Loucy (cell line): ENCODE results near the gene SAP30BP.

ENCODE experiments used
- H2AFZ ChIP-seq: fragments of 200-600 bp; sonication (generic); 2 replicates; pipeline ENCODE4 v1.6.0; 2016; ENCODE audit warnings: antibody characterized with exemption, mild to moderate bottlenecking, low read length, moderate library complexity
- H3F3A ChIP-seq: fragments of 200-600 bp; 2 replicates; pipeline ENCODE4 v1.6.0; 2016; ENCODE audit warnings: antibody characterized with exemption, low read depth, mild to moderate bottlenecking
- H3K27me3 ChIP-seq: fragments of 200-600 bp; sonication (generic); 2 replicates; pipeline ENCODE4 v1.6.1; 2014; ENCODE audit warnings: low read length, mild to moderate bottlenecking; ENCODE audit not compliant: insufficient read depth, poor library complexity, severe bottlenecking
- H3K36me3 ChIP-seq: fragments of 200-600 bp; sonication (generic); 2 replicates; pipeline ENCODE4 v1.6.1; 2016; ENCODE audit warnings: low read length; ENCODE audit not compliant: insufficient read depth
- H3K4me1 ChIP-seq: fragments of 200-600 bp; sonication (generic); 2 replicates; pipeline ENCODE4 v1.5.1; 2014; ENCODE audit warnings: low read length, mild to moderate bottlenecking; ENCODE audit not compliant: insufficient read depth, poor library complexity, severe bottlenecking
- H3K4me2 ChIP-seq: fragments of 200-600 bp; sonication (generic); 2 replicates; pipeline ENCODE4 v1.6.0; 2014; ENCODE audit warnings: antibody characterized with exemption, low read length, low read depth, mild to moderate bottlenecking; ENCODE audit not compliant: poor library complexity, severe bottlenecking
- H3K4me3 ChIP-seq: fragments of 200-600 bp; sonication (generic); 2 replicates; pipeline ENCODE4 v1.5.1; 2014; ENCODE audit warnings: low read length, mild to moderate bottlenecking, mixed read lengths; ENCODE audit not compliant: poor library complexity, severe bottlenecking
- H3K79me2 ChIP-seq: fragments of 200-600 bp; sonication (generic); 2 replicates; pipeline ENCODE4 v1.6.1; 2014; ENCODE audit warnings: low read length; ENCODE audit not compliant: insufficient read depth
- H3K9ac ChIP-seq: fragments of 200-600 bp; sonication (generic); 2 replicates; pipeline ENCODE4 v1.6.0; 2014; ENCODE audit warnings: mild to moderate bottlenecking, low read depth, low read length, moderate library complexity; ENCODE audit not compliant: poor library complexity, severe bottlenecking
- H3K9me2 ChIP-seq: fragments of 200-600 bp; sonication (generic); replicated peaks from 2 replicates; pipeline ENCODE4 v1.6.1; 2016; ENCODE audit warnings: low read depth, low read length, mixed read lengths
- H3K9me3 ChIP-seq: fragments of 200-600 bp; sonication (generic); 2 replicates; pipeline ENCODE4 v1.6.1; 2014; ENCODE audit warnings: mild to moderate bottlenecking, antibody characterized with exemption, low read length, low read depth; ENCODE audit not compliant: insufficient read depth
- H4K20me1 ChIP-seq: fragments of 200-600 bp; sonication (generic); 2 replicates; pipeline ENCODE4 v1.6.0; 2014; ENCODE audit warnings: antibody characterized with exemption, low read length, mild to moderate bottlenecking; ENCODE audit not compliant: insufficient read depth, poor library complexity, severe bottlenecking
- EZH2phosphoT487 ChIP-seq: fragments of 200-600 bp; IDR thresholded peaks from 2 replicates; pipeline ENCODE4 v1.6.1; 2018; ENCODE audit warnings: antibody characterized with exemption, mild to moderate bottlenecking, moderate library complexity, borderline replicate concordance
- TF ChIP-seq, protein P1 (sequence below): fragments of 200-600 bp; sonication (generic); conservative IDR thresholded peaks from 2 replicates; pipeline ENCODE4 v1.5.1; 2014; ENCODE audit warnings: mild to moderate bottlenecking, antibody characterized with exemption, low read length

The SAP30BP gene

DNA sequence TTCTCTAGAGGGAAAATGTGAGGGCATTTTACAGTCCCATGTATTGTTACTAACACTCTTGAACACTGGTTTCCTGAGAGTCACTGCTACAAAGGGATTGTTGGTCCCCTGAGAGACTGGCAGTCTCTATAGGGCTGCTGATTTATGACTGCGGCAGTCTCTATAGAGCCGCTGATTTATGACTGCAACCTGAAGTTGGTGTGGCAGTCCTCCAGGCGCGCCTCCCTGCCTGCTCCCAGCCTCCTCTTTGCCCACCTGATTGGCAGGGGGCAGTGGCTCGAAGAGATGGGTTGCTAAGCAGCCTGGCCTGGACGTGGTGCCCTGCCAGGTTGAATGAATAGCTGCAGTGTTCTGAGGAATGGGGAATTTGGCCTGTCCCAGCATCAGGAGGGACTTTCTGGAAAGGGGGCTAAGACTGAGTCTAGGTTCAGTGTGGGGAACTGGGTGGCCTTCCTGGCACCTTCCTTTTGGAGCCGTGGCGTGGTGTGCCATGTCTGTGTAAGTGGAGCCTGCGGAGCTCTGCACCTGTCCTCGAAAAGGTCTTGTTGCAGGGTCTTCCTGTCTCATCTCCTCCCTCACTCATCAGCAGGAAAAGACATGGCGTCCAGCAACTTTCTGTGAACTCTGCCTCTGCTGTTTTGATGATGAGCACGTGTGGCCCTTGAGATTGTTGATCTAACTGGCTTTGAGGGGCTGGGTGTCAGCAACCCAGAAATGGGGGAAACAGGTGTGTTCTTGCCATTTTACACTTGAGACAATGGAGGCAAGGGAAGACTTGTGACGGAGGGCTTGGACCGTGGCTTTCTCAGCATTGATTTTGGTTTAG is 24.9 kb downstream of the SAP30BP start:
- Histone ChIP-seq H3K79me2 (peaks cover 51% of the 10 kb centered on the region; the same call in 1 of the 2 replicates), H3K9ac (no peak overlapping the region), H3K9me2 (no peaks in the 10 kb centered on the region), H3K36me3 (peaks cover 48% of the 10 kb centered on the region; the same call in 1 of the 2 replicates), H2AFZ (no peak overlapping the region), H3K9me3 (no peaks in the 10 kb centered on the region), H3K4me3 (peak overlapping the region; percentile 43), H4K20me1 (peaks cover 6% of the 10 kb centered on the region), H3K4me2 (peak overlapping the region; percentile 64), H3F3A (peaks cover 6% of the 10 kb centered on the region), H3K4me1 (peaks cover 52% of the 10 kb centered on the region), H3K27me3 (no peaks in the 10 kb centered on the region)
- TF ChIP-seq, protein P1, sequence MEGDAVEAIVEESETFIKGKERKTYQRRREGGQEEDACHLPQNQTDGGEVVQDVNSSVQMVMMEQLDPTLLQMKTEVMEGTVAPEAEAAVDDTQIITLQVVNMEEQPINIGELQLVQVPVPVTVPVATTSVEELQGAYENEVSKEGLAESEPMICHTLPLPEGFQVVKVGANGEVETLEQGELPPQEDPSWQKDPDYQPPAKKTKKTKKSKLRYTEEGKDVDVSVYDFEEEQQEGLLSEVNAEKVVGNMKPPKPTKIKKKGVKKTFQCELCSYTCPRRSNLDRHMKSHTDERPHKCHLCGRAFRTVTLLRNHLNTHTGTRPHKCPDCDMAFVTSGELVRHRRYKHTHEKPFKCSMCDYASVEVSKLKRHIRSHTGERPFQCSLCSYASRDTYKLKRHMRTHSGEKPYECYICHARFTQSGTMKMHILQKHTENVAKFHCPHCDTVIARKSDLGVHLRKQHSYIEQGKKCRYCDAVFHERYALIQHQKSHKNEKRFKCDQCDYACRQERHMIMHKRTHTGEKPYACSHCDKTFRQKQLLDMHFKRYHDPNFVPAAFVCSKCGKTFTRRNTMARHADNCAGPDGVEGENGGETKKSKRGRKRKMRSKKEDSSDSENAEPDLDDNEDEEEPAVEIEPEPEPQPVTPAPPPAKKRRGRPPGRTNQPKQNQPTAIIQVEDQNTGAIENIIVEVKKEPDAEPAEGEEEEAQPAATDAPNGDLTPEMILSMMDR: no peak
- no peak for TF ChIP-seq EZH2phosphoT487

DNA sequence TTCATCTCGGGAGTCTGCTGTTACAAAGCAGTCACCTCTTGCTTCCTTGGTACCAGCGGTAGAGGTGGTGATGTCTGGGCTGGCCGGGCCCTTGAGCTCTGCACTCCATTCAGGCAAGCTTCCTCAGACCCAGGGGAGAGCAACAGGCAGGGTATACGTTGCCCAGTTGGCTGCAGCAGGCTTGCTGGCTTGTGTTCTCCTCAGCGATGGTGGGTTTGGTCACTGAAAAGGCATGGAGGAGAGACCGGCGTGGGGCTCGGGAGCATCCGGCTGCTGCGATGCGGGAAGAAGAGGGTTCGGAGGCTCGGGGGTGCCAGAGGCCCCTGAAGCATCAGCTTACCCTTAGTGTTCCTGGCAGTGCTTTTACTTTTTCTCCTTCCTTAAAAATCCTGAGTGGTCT is 25.8 kb downstream of the SAP30BP start:
- Histone ChIP-seq H3K9me2 (no peaks in the 10 kb centered on the region), H3K4me1 (peaks cover 45% of the 10 kb centered on the region), H2AFZ (no peak overlapping the region), H3K4me3 (no peak overlapping the region), H3K9me3 (no peaks in the 10 kb centered on the region), H3K79me2 (peaks cover 42% of the 10 kb centered on the region; the same call in 1 of the 2 replicates), H4K20me1 (peaks cover 8% of the 10 kb centered on the region), H3K4me2 (no peak overlapping the region), H3F3A (peaks cover 6% of the 10 kb centered on the region), H3K27me3 (no peaks in the 10 kb centered on the region), H3K9ac (no peak overlapping the region), H3K36me3 (peaks cover 57% of the 10 kb centered on the region; the same call in 1 of the 2 replicates)
- TF ChIP-seq, protein P1: no peak
- TF ChIP-seq EZH2phosphoT487: no peak

- Histone ChIP-seq H3K9me2 (no peaks in the 10 kb centered on the region), H2AFZ (no peak overlapping the region), H3K27me3 (no peaks in the 10 kb centered on the region), H3F3A (peaks cover 6% of the 10 kb centered on the region), H4K20me1 (peaks cover 6% of the 10 kb centered on the region), H3K9me3 (no peaks in the 10 kb centered on the region), H3K4me1 (peaks cover 37% of the 10 kb centered on the region), H3K36me3 (peaks cover 65% of the 10 kb centered on the region; the same call in 1 of the 2 replicates), H3K4me3 (no peak overlapping the region), H3K4me2 (no peak overlapping the region), H3K9ac (no peak overlapping the region), H3K79me2 (peaks cover 36% of the 10 kb centered on the region; the same call in 1 of the 2 replicates)
- no peak for TF ChIP-seq EZH2phosphoT487
- TF ChIP-seq, protein P1: no peak
These were observed 26.7 kb downstream of the SAP30BP start for GRCh38 chr17:75693500-75694481.
